Activated CD4-positive, CD25-positive, alpha-beta regulatory T cell treated with anti-CD3 and anti-CD28 coated beads, Interleukin-2, amount 50 U/mL, for 24 hours (primary cell): Measurements from ENCODE around the gene TYW5.

Experiments
- ATAC-seq, 2 donors: fragments of 150-1000 bp; cut with Tn5 transposase; one replicate each; pipeline ENCODE4 v1.10.0; 2021; ENCODE audit warnings: mild to moderate bottlenecking in 1 of 2, moderate library complexity in 1 of 2

TYW5 gene, protein sequence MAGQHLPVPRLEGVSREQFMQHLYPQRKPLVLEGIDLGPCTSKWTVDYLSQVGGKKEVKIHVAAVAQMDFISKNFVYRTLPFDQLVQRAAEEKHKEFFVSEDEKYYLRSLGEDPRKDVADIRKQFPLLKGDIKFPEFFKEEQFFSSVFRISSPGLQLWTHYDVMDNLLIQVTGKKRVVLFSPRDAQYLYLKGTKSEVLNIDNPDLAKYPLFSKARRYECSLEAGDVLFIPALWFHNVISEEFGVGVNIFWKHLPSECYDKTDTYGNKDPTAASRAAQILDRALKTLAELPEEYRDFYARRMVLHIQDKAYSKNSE

DNA sequence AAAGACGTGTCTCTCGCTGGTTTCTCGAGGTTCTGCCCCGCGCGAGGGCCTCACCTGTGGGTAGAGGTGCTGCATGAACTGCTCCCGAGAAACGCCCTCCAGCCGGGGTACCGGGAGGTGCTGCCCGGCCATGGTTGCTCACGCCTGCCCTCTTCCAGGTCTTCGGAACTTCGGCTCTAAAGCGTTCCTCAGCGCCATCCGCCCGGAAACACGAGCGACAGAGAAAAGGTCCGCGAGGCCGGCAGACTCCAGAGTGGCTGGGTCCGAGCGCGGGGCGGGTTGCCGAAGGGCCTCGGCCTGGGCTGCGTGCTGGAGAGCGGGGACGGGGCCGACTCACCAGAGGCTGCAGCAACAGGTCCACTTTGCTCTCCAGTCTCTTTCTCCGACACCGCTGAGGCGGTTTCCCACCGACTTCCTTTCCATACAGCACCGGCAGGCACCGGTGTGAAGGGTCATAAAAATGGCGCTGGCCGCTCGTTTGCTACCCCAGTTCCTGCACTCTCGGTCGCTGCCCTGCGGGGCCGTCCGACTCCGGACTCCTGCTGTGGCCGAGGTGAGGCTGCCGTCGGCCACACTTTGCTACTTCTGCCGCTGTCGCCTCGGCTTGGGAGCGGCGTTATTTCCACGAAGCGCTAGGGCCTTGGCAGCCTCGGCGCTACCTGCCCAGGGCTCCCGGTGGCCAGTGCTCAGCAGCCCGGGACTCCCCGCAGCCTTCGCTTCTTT lies at the start of gene TYW5, which contains the start of gene MAIP1:
Gene TYW5, minus strand, starts transcription at position 153 of the 723 bp plus-strand sequence. Its CDS starts 21 bp downstream, at position 132.
Gene MAIP1, plus strand, starts transcription at position 244 of the 723 bp plus-strand sequence. Its CDS starts 217 bp downstream, at position 461.
- peak; percentile 86 to 87 for ATAC-seq

DNA sequence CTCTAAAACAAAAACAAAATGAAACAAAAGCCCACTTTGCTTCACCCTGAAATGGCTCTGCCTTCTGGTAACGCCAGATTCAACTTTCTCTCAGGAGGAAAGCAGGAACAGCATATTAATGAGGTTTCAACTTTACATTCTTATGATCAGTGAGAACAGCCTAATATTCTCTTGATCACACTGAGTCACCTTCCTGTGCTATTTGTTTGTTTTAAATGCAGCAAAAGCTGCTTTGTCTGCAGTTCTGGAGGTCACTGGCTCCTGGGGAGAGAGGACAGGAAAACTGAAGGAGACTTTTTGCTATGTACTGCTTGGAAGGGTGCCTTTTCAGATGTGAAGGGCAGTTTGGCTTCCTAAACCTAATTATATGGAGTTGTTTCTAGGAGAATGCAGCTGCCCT lies 48.2 kb upstream of the TYW5 start:
- ATAC-seq: no peak

DNA sequence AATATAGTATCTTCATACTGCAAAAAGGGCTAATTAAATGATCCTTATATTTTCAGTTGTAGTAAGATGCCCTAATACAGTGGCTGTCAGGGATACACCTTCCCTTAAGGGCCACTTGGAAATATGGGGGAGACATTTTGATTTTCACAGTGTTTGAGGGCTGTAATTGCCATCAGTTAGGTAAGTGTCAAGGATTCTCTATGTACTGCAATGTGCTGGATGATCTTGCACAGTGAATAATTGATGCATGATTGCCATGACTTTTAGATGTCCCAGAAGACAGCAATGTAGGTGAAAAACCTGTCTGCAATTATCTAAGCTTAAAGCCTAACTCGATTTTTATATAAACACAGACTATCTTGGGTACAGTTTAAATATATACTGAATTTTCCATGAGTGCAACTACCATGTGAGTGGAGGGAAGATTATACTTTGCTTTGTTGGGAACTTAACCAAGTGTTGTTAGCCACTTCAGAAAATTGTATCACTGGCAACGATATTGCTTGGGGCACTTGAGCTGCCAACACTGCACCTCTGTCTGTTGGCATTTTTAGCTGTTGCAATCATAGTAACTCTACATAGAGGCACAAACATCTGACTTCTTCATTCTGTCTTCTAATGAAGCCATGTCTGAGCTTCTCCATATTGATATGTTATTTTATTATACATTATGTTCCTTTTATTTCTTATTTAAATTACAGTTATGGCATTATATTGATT lies 45.3 kb upstream of the TYW5 start:
- no peak for ATAC-seq

GRCh38 chr2:199999166-199999565 lies 43.9 kb upstream of the TYW5 start:
- no peak for ATAC-seq

- ATAC-seq: no peak
Measured at GRCh38 chr2:199997296-199997695, 42.0 kb upstream of the TYW5 start.

DNA sequence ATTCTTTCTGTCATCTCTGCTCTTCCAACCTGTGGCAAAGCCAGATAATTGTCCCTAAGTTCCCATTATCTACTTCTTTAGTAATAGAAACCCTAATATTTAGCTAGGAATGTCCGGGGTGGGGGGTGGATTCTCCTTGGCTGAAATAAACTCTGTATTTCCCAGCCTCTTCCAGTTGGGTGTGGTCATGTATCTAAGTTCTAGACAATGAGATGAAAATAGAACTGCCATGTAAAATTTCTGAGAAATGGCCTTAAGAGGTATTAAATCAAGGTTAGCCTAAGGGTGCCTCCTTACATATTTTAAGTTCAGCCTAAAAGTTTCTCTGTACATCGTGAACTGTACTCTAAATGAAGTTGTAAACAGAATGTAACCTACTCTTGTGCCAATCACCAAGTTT lies 39.6 kb upstream of the TYW5 start:
- no peak for ATAC-seq

DNA sequence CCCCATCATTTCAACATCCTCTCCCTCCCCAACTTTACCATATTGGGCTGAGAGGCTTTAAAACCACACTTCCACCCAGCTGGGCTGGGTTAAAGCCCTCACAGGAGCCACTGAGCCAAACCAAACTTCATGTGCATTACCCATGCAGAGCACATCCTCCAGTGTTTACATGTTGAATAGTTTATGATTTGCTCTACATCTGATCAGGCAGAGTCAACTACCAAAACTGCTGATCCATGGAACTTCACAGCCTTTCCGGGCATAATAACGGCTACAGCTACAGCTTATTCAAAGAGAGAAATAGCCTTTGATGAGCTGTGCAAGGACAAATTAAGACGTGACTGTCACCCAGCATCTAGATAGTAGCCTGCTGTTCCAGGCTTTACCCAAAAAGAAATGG lies 39.1 kb upstream of the TYW5 start:
- no peak for ATAC-seq

DNA sequence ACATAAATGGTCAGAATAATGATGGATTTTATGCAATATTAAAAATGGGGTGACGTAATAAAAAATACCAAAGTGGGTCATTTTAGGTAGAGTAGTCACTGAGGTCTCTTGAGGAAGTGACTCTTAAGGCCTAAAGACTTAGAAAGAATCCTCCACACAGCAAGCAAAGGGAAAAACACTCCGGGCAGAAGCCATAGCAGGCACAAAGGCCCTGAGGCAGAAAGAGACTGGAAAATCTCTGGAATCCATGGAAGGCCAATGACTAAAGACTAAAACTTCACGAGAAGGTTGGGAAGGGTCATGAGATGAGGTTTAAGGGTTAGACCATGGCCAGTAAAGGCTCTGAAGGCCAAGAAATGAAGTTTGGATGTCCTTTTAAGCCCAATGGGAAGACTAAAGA lies 37.0 kb upstream of the TYW5 start:
- ATAC-seq: no peak

DNA sequence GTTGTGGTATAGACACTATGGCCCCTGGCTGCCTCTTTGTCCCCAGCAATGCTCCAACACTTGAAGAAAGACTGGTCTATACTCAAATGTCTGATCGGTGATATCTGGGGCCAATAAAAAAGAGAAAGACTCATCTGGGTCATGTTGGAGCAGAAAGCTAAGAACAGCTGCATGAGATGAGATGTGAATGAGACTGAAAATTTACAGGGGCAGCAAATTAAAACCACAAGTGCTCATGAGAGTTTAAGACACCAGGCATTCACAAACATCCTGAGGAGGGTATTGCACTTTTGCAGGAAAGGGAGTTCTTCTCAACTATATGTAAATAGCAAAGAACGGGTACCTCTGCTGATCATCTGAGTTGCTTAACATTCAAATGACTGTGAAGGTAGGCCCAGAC lies 36.4 kb upstream of the TYW5 start:
- ATAC-seq: no peak

GRCh38 chr2:199989822-199990221 lies 34.5 kb upstream of the TYW5 start:
- ATAC-seq: no peak

DNA sequence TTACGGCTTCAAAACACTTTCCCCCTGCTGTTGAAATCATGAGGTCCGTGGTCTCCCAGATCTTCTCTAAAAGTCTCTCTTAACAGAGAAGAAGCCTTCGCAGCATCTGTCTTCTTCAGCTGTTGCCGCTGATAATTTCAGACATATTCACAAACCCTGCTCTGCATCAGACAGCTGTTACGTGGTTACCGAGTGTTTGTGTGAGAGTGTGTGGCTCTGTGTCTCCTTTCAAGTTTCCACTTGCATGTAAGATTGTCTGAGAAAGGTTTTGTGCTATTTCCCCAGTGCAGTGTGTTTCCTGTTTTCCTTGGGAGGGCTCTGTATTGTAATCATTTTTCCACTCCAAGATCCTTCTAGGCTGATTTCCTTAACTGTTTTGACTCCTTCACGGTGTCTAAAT lies 32.9 kb upstream of the TYW5 start:
- no peak for ATAC-seq

DNA sequence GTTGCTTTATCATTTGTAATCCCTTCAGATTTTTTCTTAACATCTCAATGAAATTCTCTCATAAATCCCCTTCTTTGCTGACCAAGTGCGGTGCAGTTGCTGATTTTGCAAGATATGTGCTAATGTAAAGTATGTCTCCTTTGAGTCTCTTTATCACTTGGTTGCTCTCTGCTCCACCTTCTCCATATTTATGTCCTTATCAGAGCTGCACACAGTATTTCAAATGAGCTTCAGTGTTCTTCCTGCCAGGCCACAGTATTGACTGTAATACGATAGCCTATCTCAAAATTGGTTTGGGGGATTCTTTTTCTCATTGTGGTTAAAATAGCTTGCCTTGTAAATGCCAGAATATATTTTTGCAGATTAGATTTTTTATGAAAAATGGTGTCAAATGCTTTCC lies 32.3 kb upstream of the TYW5 start:
- no peak for ATAC-seq

DNA sequence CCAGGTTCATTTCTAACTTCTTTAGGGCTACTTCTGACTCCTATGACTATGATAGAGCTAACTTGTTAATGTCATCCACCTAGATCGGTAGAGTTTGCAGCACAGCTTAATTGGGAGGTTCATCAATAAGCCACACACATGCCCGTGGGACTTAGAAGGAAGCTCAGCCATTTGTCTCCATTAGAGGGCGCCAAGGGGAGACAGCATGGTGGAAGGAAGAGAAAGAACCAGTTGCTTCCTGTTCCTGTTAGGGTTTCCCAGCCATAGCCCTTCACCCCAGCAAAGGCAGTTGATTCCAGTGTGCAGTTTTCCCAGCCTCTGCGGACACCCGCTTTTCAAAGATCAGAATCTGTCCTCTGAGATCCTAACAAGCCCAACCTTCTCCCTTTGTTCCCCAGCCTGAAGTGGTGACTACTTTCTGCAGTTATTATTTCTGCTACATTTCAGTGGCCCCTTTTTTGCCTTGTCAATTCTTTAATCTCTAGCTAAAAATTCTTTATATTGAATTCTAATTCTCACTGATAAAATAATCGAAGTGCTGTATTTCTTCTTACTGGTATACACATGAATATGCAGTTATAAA lies 30.4 kb upstream of the TYW5 start:
- peak; percentile 67 to 68 for ATAC-seq

DNA sequence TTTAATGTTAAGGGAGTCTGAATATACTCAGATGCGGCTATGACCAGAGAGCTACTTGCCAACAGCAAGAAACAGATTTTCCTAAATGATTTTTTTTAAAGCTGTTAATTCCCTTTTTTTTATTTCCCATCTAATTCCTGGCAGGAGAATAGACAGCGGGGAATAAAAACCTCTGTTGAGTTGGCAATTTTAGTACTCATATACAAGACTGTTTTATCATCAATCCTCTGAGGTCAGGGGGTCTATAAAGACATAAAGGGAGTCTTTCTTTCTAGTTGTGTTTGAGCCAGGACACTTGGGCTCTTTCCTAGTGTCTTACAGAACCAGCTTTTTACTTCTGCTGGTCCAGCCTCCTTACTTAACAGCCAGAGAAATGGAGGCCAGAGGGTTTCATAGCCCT lies 29.5 kb upstream of the TYW5 start:
- no peak for ATAC-seq

- no peak for ATAC-seq
Measured at GRCh38 chr2:199984159-199984558, 28.9 kb upstream of the TYW5 start.

DNA sequence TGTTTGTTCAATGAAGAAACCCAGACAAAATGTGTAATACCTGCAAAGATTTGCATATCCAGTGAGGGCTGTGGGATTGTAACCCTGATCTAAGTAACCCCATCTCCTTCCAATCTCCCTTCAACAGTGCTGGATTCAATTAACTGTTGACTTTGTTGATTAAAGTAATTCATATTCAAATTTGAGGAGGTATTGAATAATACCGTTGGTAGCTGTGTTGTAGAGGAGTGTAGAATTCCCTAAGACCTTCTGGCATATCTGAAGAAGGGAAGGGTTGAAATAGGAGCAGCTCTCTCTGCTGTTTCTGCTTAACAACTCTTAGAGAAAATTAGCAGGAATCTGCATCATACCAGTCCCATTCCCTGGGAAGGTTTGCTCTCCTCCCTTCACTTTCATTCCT lies 28.2 kb upstream of the TYW5 start:
- no peak for ATAC-seq

DNA sequence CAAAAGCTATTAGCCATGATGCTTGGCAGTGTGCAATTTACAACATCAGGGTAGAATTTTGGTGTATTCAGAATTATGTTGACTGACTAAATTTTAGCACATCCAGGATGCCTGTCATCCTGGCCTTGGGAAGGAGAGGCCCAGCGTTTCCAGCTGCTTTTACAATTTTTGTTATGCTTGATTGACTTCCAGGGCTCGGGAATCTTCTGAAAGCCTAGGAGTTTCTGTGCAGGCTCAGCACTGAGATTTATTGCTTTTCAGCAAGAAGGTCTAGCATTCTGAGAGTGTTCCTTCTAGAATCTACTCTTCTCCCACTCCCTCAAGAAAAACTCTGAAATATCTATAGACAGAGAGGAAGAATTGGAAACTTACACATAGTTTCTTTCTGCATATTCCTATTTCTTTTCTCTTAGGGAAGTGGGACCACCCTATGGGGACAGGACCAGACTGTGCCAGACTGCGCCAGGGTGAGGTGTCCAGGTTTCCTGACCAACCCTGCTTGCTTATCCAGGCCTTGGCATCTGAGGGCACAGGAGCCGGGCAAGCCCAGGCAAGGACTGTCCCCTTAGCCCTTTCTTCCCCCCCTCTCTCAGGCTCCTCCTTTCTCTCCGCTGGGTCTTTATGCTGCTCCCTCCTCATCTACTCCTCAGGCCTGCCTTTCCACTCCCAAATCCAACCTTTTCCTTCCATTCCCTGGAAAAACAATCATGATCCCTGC lies 27.0 kb upstream of the TYW5 start:
- ATAC-seq: no peak

- ATAC-seq: peak; percentile 36 to 44
Measured at GRCh38 chr2:199979832-199980628, 24.7 kb upstream of the TYW5 start.

DNA sequence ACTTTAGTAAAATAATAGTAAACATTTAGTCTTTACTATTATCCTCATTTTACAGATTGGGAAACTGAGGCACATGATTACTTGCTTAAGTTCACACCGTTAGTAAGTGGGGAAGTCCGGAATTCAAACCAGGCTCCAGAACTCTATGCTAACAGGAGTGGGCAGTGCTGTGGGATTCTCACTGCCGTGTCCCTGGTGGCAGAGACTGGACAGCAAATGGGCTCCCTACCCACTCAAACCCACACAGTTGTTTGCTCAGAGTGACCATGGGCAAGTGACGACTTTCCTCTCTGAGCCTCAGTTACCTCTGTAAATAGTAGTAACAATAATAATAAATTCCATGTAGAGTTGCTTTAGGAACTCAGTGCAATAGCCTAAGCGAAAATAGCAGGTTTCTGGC lies 24.1 kb upstream of the TYW5 start:
- ATAC-seq: no peak

- peak; percentile 85 for ATAC-seq
Measured at GRCh38 chr2:199977984-199978415, 22.7 kb upstream of the TYW5 start.

DNA sequence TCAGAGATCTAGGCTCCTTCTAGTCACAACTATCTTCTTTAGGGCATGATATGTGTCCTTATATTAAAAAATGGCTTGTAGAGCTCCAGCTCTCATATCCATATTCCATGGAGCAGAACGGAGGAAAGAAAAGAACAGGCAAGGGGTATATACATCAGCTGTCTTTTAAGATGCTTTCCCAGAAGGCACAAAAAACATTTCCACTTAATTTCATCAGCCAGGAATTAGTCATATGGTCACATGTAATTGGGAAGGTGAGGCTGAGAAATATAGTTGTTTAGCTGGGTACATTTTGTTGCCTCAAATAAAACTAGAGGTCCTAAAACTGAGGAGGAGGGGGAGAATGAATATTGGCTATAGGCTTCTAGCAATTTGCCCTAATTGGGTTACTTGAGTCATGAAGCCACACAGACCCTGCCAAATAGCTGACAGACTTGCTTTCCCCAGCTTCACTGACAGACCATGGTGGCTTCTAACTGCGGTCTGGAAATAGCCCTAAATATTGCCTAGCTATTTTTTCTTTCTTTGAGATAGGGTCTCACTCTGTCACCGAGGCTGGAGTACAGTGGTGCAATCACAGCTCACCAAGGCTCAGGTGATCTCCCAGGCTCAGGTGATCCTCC lies 20.1 kb upstream of the TYW5 start:
- no peak for ATAC-seq
